IMR-90 (cell line): Measurements from ENCODE around the gene HSD11B1L. TPM values are rescaled to one million over a fixed set of nuclear protein-coding genes. Genes with fewer than 3 reads are reported as not detected.

Experiments
- ATAC-seq: fragments of 200-7000 bp; cut with Tn5 transposase; 2 replicates; pipeline ENCODE4 v1.9.1; 2020; ENCODE audit warnings: low read depth, mild to moderate bottlenecking, moderate library complexity
- BruUV-seq: library from RNA; stranded (reverse); fragments of 400-500 nt; replicated peaks from 2 replicates; lab custom pipeline; 2021; lab: Mats Ljungman, UMichigan
- CTCF ChIA-PET: fragments of 300-600 bp; formaldehyde crosslinking; extraction: SDS; loops from one replicate; lab custom pipeline; 2021; ENCODE audit warnings: antibody characterized with exemption; lab: Yijun Ruan, JAX
- POLR2A ChIA-PET: fragments of 300-600 bp; sonication (Branson Sonifier 250); formaldehyde crosslinking; loops from one replicate; lab custom pipeline; 2022; ENCODE audit warnings: antibody characterized with exemption; ENCODE audit not compliant: unreplicated experiment; lab: Charles Lee
- DNase-seq: peaks from one replicate; pipeline ENCODE4 v3.0.0; 2013
- H2AFZ ChIP-seq: replicated peaks from 2 replicates; pipeline ENCODE3; 2013; ENCODE audit warnings: low read length, mild to moderate bottlenecking; ENCODE audit not compliant: poor library complexity
- H2AK5ac ChIP-seq: 2 replicates; pipeline ENCODE4 v1.6.1; 2013; ENCODE audit warnings: low read depth, low read length, inconsistent platforms
- H2AK9ac ChIP-seq: replicated peaks from 2 replicates; pipeline ENCODE3; 2013; ENCODE audit warnings: mild to moderate bottlenecking, low read depth, low read length, moderate library complexity; ENCODE audit not compliant: poor library complexity
- H2BK120ac ChIP-seq: 2 replicates; pipeline ENCODE4 v1.6.1; 2013; ENCODE audit warnings: low read depth, low read length, inconsistent platforms
- H2BK15ac ChIP-seq: 3 replicates; pipeline ENCODE4 v1.6.1; 2013; ENCODE audit warnings: low read depth, low read length, inconsistent platforms
- H2BK20ac ChIP-seq: 2 replicates; pipeline ENCODE4 v1.6.1; 2013; ENCODE audit warnings: low read depth, mild to moderate bottlenecking, inconsistent platforms, low read length, moderate library complexity
- H2BK5ac ChIP-seq: 2 replicates; pipeline ENCODE4 v1.6.1; 2013; ENCODE audit warnings: mild to moderate bottlenecking, low read depth, low read length, inconsistent platforms; ENCODE audit not compliant: poor library complexity, severe bottlenecking
- H3K14ac ChIP-seq: replicated peaks from 2 replicates; pipeline ENCODE4 v1.6.1; 2013; ENCODE audit warnings: low read depth, low read length, inconsistent platforms
- H3K18ac ChIP-seq: 2 replicates; pipeline ENCODE4 v1.6.1; 2013; ENCODE audit warnings: low read depth, low read length, control low read depth
- H3K23ac ChIP-seq: 2 replicates; pipeline ENCODE4 v1.6.1; 2013; ENCODE audit warnings: low read depth, low read length, inconsistent platforms
- H3K27ac ChIP-seq: 2 replicates; pipeline ENCODE4 v1.5.1; 2013; ENCODE audit warnings: mild to moderate bottlenecking, control low read depth, low read length; ENCODE audit not compliant: insufficient read depth
- H3K27me3 ChIP-seq: 2 replicates; pipeline ENCODE4 v1.6.1; 2013; ENCODE audit warnings: low read length; ENCODE audit not compliant: control insufficient read depth, insufficient read depth
- H3K36me3 ChIP-seq: 2 replicates; pipeline ENCODE4 v1.6.1; 2013; ENCODE audit warnings: low read length, mixed read lengths; ENCODE audit not compliant: control insufficient read depth, insufficient read depth
- H3K4ac ChIP-seq: 2 replicates; pipeline ENCODE4 v1.6.1; 2013; ENCODE audit warnings: low read depth, low read length, inconsistent platforms
- H3K4me1 ChIP-seq: 2 replicates; pipeline ENCODE4 v1.6.1; 2013; ENCODE audit warnings: low read length, mixed read lengths; ENCODE audit not compliant: control insufficient read depth, insufficient read depth
- H3K4me2 ChIP-seq: 2 replicates; pipeline ENCODE4 v1.6.1; 2013; ENCODE audit warnings: low read depth, mild to moderate bottlenecking, control low read depth, low read length, moderate library complexity
- H3K4me3 ChIP-seq: 2 replicates; pipeline ENCODE4 v1.5.1; 2013; ENCODE audit warnings: low read depth, mild to moderate bottlenecking, control low read depth, low read length, moderate library complexity; ENCODE audit not compliant: insufficient read depth
- H3K56ac ChIP-seq: 2 replicates; pipeline ENCODE4 v1.6.1; 2013; ENCODE audit warnings: low read length, inconsistent platforms; ENCODE audit not compliant: insufficient read depth; ENCODE audit errors: extremely low read depth
- H3K79me1 ChIP-seq, 2 experiments: 2 replicates each; pipeline ENCODE4 v1.6.1; 2013; ENCODE audit warnings: low read length in 2 of 2, inconsistent platforms in 1 of 2, low read depth in 1 of 2
- H3K9ac ChIP-seq: 2 replicates; pipeline ENCODE4 v1.6.1; 2013; ENCODE audit warnings: low read depth, low read length, control low read depth
- H3K9me1 ChIP-seq: 2 replicates; pipeline ENCODE4 v1.6.1; 2013; ENCODE audit warnings: low read length, inconsistent platforms; ENCODE audit not compliant: insufficient read depth
- H3K9me3 ChIP-seq: 2 replicates; pipeline ENCODE4 v1.6.1; 2013; ENCODE audit warnings: low read length; ENCODE audit not compliant: control insufficient read depth, insufficient read depth
- H4K20me1 ChIP-seq: 2 replicates; pipeline ENCODE4 v1.6.1; 2013; ENCODE audit warnings: low read length, inconsistent platforms; ENCODE audit not compliant: insufficient read depth
- H4K5ac ChIP-seq: 2 replicates; pipeline ENCODE4 v1.6.1; 2013; ENCODE audit warnings: mild to moderate bottlenecking, low read depth, low read length, control low read depth
- H4K8ac ChIP-seq, 2 experiments: 2 replicates each; pipeline ENCODE4 v1.6.1; 2013; ENCODE audit warnings: low read depth in 2 of 2, low read length in 2 of 2, control low read depth in 1 of 2, inconsistent platforms in 1 of 2
- H4K91ac ChIP-seq: 2 replicates; pipeline ENCODE4 v1.6.1; 2013; ENCODE audit warnings: low read depth, low read length, inconsistent platforms; ENCODE audit not compliant: insufficient read depth
- BHLHE40 ChIP-seq: fragments of 150-350 bp; IDR thresholded peaks from 2 replicates; pipeline ENCODE4 v1.6.1; 2016; ENCODE audit warnings: mild to moderate bottlenecking, low read depth, low read length
- CEBPB ChIP-seq: IDR thresholded peaks from 2 replicates; pipeline ENCODE4 v1.6.1; 2012; ENCODE audit warnings: low read depth, low read length, improper control_type of control experiment
- CHD1 ChIP-seq: IDR thresholded peaks from 2 replicates; pipeline ENCODE4 v1.6.1; 2012; ENCODE audit warnings: low read depth, low read length, improper control_type of control experiment
- ELK1 ChIP-seq: fragments of 150-350 bp; IDR thresholded peaks from 2 replicates; pipeline ENCODE4 v1.6.1; 2016; ENCODE audit warnings: low read depth, mild to moderate bottlenecking, low read length, moderate library complexity, borderline replicate concordance
- FOS ChIP-seq: fragments of 150-350 bp; IDR thresholded peaks from 2 replicates; pipeline ENCODE4 v1.6.1; 2016; ENCODE audit warnings: low read depth, low read length
- MAFK ChIP-seq: IDR thresholded peaks from 2 replicates; pipeline ENCODE4 v1.6.1; 2012; ENCODE audit warnings: low read depth, low read length, improper control_type of control experiment
- MAZ ChIP-seq: IDR thresholded peaks from 2 replicates; pipeline ENCODE4 v1.6.1; 2012; ENCODE audit warnings: low read depth, mild to moderate bottlenecking, low read length, improper control_type of control experiment, moderate library complexity, borderline replicate concordance
- MXI1 ChIP-seq: IDR thresholded peaks from 2 replicates; pipeline ENCODE4 v1.6.1; 2012; ENCODE audit warnings: low read depth, mild to moderate bottlenecking, low read length, moderate library complexity, borderline replicate concordance
- NFE2L2 ChIP-seq: fragments of 150-350 bp; IDR thresholded peaks from 2 replicates; pipeline ENCODE4 v1.6.1; 2016; ENCODE audit warnings: low read depth, mild to moderate bottlenecking, low read length
- RAD21 ChIP-seq: IDR thresholded peaks from 2 replicates; pipeline ENCODE4 v1.6.1; 2012; ENCODE audit warnings: low read length, improper control_type of control experiment
- RCOR1 ChIP-seq: IDR thresholded peaks from 2 replicates; pipeline ENCODE4 v1.6.1; 2012; ENCODE audit warnings: mild to moderate bottlenecking, low read length, improper control_type of control experiment; ENCODE audit not compliant: insufficient replicate concordance
- SMC3 ChIP-seq: fragments of 150-350 bp; IDR thresholded peaks from 2 replicates; pipeline ENCODE4 v1.6.1; 2016; ENCODE audit warnings: low read depth, mild to moderate bottlenecking, antibody characterized with exemption, low read length, moderate library complexity
- USF2 ChIP-seq: fragments of 150-350 bp; IDR thresholded peaks from 2 replicates; pipeline ENCODE4 v1.6.1; 2017; ENCODE audit warnings: mild to moderate bottlenecking, antibody characterized with exemption, low read length, low read depth
- WGBS, 2 experiments: methylation state at CpG; one replicate each; pipeline versions ENCODE4 v1.1.5 to v1.1.7; 2013; ENCODE audit warnings: missing lambda C conversion rate in 2 of 2; ENCODE audit not compliant: insufficient read length in 1 of 2; ENCODE audit errors: extremely low coverage in 2 of 2; 5-methylcytosine and 5-hydroxymethylcytosine counted together
- dilution Hi-C: fragments of 300-500 bp; cut with HindIII; formaldehyde crosslinking; loops from one replicate; pipeline ENCODE4 v1.14.3; 2018; ENCODE audit warnings: low sequenced_read_pairs; ENCODE audit not compliant: unreplicated experiment
- in situ Hi-C: fragments of 300-500 bp; cut with MboI; formaldehyde crosslinking; loops from 3 replicates; pipeline ENCODE4 v1.14.3; 2019; ENCODE audit warnings: low sequenced_read_pairs, inconsistent platforms, mixed read lengths
- intact Hi-C: fragments of 100-400 bp; cut with micrococcal nuclease; formaldehyde crosslinking; loops from 2 replicates; pipeline ENCODE4 v1.10.0; 2022
- polyA plus RNA-seq, 3 experiments: library from polyadenylated mRNA; depleted of rRNA; stranded (reverse); fragments of >200 nt; gene quantifications; 2 replicates each; pipeline ENCODE4 v1.2.3, GENCODE V29; 2012; ENCODE audit warnings: low replicate concordance in 1 of 3
- total RNA-seq: library from RNA; depleted of rRNA; stranded (reverse); fragments of >200 nt; gene quantifications from 2 replicates; pipeline ENCODE4 v1.2.3, GENCODE V29; 2012
- TF ChIP-seq, protein P1 (sequence below): conservative IDR thresholded peaks from 2 replicates; pipeline ENCODE4 v1.5.1; 2012; ENCODE audit warnings: mild to moderate bottlenecking, low read depth, low read length, improper control_type of control experiment

HSD11B1L gene
- total and polyA plus RNA-seq, 2 of the 4 experiments (the other 2 are of a cell fraction), result 2.2 to 7.2 TPM

DNA sequence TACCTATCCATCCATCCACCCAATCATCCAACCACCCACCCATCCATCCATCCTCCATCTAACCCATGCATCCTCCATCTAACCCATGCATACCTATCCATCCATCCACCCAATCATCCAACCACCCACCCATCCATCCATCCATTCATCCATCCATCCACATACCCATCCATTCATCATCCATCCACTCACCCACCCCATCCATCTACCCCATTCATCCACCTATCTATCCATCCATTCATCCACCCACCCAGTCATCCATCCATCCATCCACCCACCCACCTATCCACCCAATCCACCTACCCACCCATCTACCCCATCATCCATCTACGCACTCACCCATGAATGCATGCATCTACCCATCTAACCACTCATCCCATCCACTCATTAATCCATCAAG is 7.1 kb upstream of the HSD11B1L start:
- BruUV-seq, result no TSS peak
- no peak overlapping the region for H3K9ac ChIP-seq

More for the DNA sequence above, 7.1 kb upstream of the HSD11B1L start:
- Histone ChIP-seq H4K91ac (no peak overlapping the region), H3K56ac (no peak overlapping the region), H3K14ac (no peak overlapping the region), H3K36me3 (peaks cover 20% of the 10 kb centered on the region), H3K4me2 (no peak overlapping the region), H2BK120ac (no peak overlapping the region), H3K18ac (no peak overlapping the region), H3K27me3 (no peaks in the 10 kb centered on the region), H4K5ac (no peak overlapping the region), H2AK9ac (no peak overlapping the region), H2AFZ (no peak overlapping the region), H2BK15ac (no peak overlapping the region), H4K8ac (no peak overlapping the region), H3K79me1 (peaks cover 3 to 9% of the 10 kb centered on the region in 2 experiments; a peak in 1 of 4 replicates), H3K27ac (no peak overlapping the region), H4K20me1 (peaks cover 6% of the 10 kb centered on the region; the same call in 1 of the 2 replicates), H2BK5ac (no peak overlapping the region), H3K9me1 (peaks cover 7% of the 10 kb centered on the region; the same call in 1 of the 2 replicates), H2AK5ac (no peak overlapping the region), H3K23ac (no peak overlapping the region), H3K9me3 (no peaks in the 10 kb centered on the region), H2BK20ac (no peak overlapping the region), H3K4me1 (no peaks in the 10 kb centered on the region), H3K4me3 (no peak overlapping the region), H3K4ac (no peak overlapping the region)
- ChIA-PET CTCF (no interaction called here), POLR2A (no interaction called here)
- no peak for DNase-seq
- 100% methylated on average over 1 of the region's 1 CpG for WGBS, 2 experiments
- in situ Hi-C loops (no loop called here), dilution Hi-C loops (no loop called here), intact Hi-C loops (no loop called here)
- no peak for ATAC-seq
- TF ChIP-seq BHLHE40, result no peak
- TF ChIP-seq, protein P1, sequence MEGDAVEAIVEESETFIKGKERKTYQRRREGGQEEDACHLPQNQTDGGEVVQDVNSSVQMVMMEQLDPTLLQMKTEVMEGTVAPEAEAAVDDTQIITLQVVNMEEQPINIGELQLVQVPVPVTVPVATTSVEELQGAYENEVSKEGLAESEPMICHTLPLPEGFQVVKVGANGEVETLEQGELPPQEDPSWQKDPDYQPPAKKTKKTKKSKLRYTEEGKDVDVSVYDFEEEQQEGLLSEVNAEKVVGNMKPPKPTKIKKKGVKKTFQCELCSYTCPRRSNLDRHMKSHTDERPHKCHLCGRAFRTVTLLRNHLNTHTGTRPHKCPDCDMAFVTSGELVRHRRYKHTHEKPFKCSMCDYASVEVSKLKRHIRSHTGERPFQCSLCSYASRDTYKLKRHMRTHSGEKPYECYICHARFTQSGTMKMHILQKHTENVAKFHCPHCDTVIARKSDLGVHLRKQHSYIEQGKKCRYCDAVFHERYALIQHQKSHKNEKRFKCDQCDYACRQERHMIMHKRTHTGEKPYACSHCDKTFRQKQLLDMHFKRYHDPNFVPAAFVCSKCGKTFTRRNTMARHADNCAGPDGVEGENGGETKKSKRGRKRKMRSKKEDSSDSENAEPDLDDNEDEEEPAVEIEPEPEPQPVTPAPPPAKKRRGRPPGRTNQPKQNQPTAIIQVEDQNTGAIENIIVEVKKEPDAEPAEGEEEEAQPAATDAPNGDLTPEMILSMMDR, result no peak
- no peak for TF ChIP-seq MXI1
- TF ChIP-seq CEBPB, result no peak
- no peak for TF ChIP-seq FOS
- no peak for TF ChIP-seq ELK1
- TF ChIP-seq CHD1, result no peak
- no peak for TF ChIP-seq RAD21
- no peak for TF ChIP-seq USF2
- no peak for TF ChIP-seq RCOR1
- TF ChIP-seq SMC3, result no peak
- no peak for TF ChIP-seq MAZ
- no peak for TF ChIP-seq MAFK
- TF ChIP-seq NFE2L2, result no peak
